ENCODE results near the gene TMEM101. TPM values are rescaled to one million over a fixed set of nuclear protein-coding genes. Genes with fewer than 3 reads are reported as not detected.

Gene TMEM101
- total and polyA plus RNA-seq, 2 of the 8 experiments (the other 6 are each of a cell fraction or from before 2014, with no cell fraction given) = 16.1 to 44.7 TPM

- Histone ChIP-seq H3K36me3 (ENCODE audit: control insufficient read depth in 2 of 4, insufficient read depth in 4 of 4, low read length in 3 of 4) (peaks cover 9 to 51% (median 29%) of the 10 kb centered on the region in 4 experiments; a peak in 6 of 8 replicates), H3K23ac (ENCODE audit: insufficient read length) (no peak overlapping the region)
- CTCF ChIA-PET (ENCODE audit: partially characterized antibody) = interaction anchor here (0.8 to 2.0 kb wide), 2 partner anchors 53 to 161 kb away, joined by 3 to 5 read pairs; no protein-coding TSS in a partner anchor
Observed at GRCh38 chr17:44062871-44063270, 48.1 kb upstream of the TMEM101 start.

More at GRCh38 chr17:44062871-44063270, 48.1 kb upstream of the TMEM101 start:
- Histone ChIP-seq H4K20me1 (replicated peaks in 1 of 2; ENCODE audit: control insufficient read depth in 1 of 2, insufficient read depth in 2 of 2, low read length in 2 of 2) (peaks cover 4 to 7% of the 10 kb centered on the region in 2 experiments), H3K18ac (ENCODE audit: extremely low read depth, low read length) (no peak overlapping the region), H3K79me2 (ENCODE audit: control insufficient read depth in 1 of 2, insufficient read depth in 2 of 2, low read length in 2 of 2) (peaks cover 41 to 77% of the 10 kb centered on the region in 2 experiments), H3K4me1 (replicated peaks in 1 of 4; ENCODE audit: control insufficient read depth in 3 of 4, insufficient read depth in 4 of 4, low read length in 3 of 4) (peaks cover 0 to 2% (median 0%) of the 10 kb centered on the region in 4 experiments; a peak in 2 of 7 replicates), H2AK5ac (ENCODE audit: low read depth, low read length) (no peak overlapping the region), H3K79me1 (ENCODE audit: low read depth, low read length) (peaks cover 5% of the 10 kb centered on the region; the same call in 1 of the 2 replicates), H3K4ac (replicated peaks; ENCODE audit: insufficient read length, low read depth, low read length) (no peak overlapping the region), H3K27me3 (replicated peaks in 1 of 4; ENCODE audit: control insufficient read depth in 3 of 4, extremely low read depth in 1 of 4, insufficient read depth in 3 of 4, low read length in 3 of 4) (no peaks in the 10 kb centered on the region), H3K4me3 (ENCODE audit: extremely low read depth in 1 of 4, insufficient read depth in 2 of 4, low read depth in 3 of 4, low read length in 4 of 4) (no peak overlapping the region), H3K56ac (replicated peaks; ENCODE audit: insufficient read length, low read depth, low read length) (no peak overlapping the region), H3K9ac (replicated peaks in 1 of 4; ENCODE audit: extremely low read depth in 1 of 4, low read depth in 3 of 4, low read length in 3 of 4) (no peak overlapping the region), H3K23me2 (ENCODE audit: low read depth, low read length) (peaks cover 7% of the 10 kb centered on the region), H4K5ac (ENCODE audit: insufficient read length, low read depth, low read length) (no peak overlapping the region), H2AFZ (ENCODE audit: low read length) (no peak overlapping the region), H2BK15ac (ENCODE audit: low read length) (no peak overlapping the region), H2BK5ac (ENCODE audit: low read depth, low read length) (no peak overlapping the region), H3K27ac (ENCODE audit: low read depth, low read length) (no peak overlapping the region), H3K4me2 (ENCODE audit: insufficient read depth in 1 of 2, low read depth in 2 of 2, low read length in 2 of 2) (no peak overlapping the region; a peak in 1 of 4 replicates), H3K14ac (ENCODE audit: insufficient read length) (no peak overlapping the region), H2BK120ac (replicated peaks; ENCODE audit: low read depth, low read length) (no peak overlapping the region), H4K91ac (replicated peaks; ENCODE audit: insufficient read length, low read length) (no peak overlapping the region), H4K8ac (ENCODE audit: extremely low read depth, insufficient read depth, low read length) (no peak overlapping the region), H2BK20ac (ENCODE audit: low read length) (no peak overlapping the region), H3K9me3 (ENCODE audit: insufficient read depth in 2 of 2, low read depth in 1 of 2, low read length in 1 of 2) (no peaks in the 10 kb centered on the region), H2BK12ac (ENCODE audit: low read depth, low read length) (no peak overlapping the region)
- no peak for DNase-seq (ENCODE audit: low read depth in 1 of 2, low spot score in 2 of 2)
- POLR2A ChIA-PET (ENCODE audit: partially characterized antibody) = interaction anchor here (1.2 to 3.8 kb wide), 4 partner anchors 16 to 56 kb away, joined by 3 to 22 read pairs (median 4); no protein-coding TSS in a partner anchor
- FAIRE-seq = no peak
- TF ChIP-seq EGR1 (IDR thresholded peaks at IDR 0.05; ENCODE audit: borderline replicate concordance, low read depth, low read length) (no peak), ZNF274 (IDR thresholded peaks at IDR 0.05; ENCODE audit: borderline replicate concordance, extremely low read depth, low read length) (no peak), NANOG (IDR thresholded peaks at IDR 0.05; ENCODE audit: insufficient read depth, low read depth, low read length, poor library complexity, severe bottlenecking) (no peak), KDM1A (IDR thresholded peaks at IDR 0.05; ENCODE audit: borderline replicate concordance, low read length) (no peak), EZH2 (IDR thresholded peaks at IDR 0.05; ENCODE audit: low read depth, low read length, severe bottlenecking) (no peak), CHD2 (IDR thresholded peaks at IDR 0.05; ENCODE audit: low read length) (no peak), CREB1 (IDR thresholded peaks at IDR 0.05) (no peak), HDAC2 (IDR thresholded peaks at IDR 0.05; ENCODE audit: borderline replicate concordance in 1 of 2, low read depth in 2 of 2, low read length in 2 of 2) (no peak)
- 96% methylated on average over 15 of the region's 15 CpGs; no CpG with 5 or more reads in 1 of the 2 experiments for WGBS, 2 experiments (ENCODE audit: extremely low coverage in 1 of 2, insufficient coverage in 1 of 2, insufficient read length in 1 of 2, insufficient replicate concordance in 2 of 2, low coverage in 1 of 2, low lambda C conversion rate in 2 of 2, missing lambda C conversion rate in 1 of 2)

Measured in H1 (cell line).